ENCODE measurements around the gene RPL29. TPM values are rescaled to one million over a fixed set of nuclear protein-coding genes. Genes with fewer than 3 reads are reported as not detected.
"Not testable (repeated sequence)": the region's sequence is repeated elsewhere in the genome, so short reads cannot be mapped to it uniquely, and the experiment has no call there.

RPL29 gene
- 1,368 and 1,889 TPM in 2 replicates for polyA plus RNA-seq (2011; rRNA removed)
- 722 and 958 TPM in 2 replicates for polyA minus RNA-seq (2011; rRNA and poly(A)+ RNA removed)

DNA sequence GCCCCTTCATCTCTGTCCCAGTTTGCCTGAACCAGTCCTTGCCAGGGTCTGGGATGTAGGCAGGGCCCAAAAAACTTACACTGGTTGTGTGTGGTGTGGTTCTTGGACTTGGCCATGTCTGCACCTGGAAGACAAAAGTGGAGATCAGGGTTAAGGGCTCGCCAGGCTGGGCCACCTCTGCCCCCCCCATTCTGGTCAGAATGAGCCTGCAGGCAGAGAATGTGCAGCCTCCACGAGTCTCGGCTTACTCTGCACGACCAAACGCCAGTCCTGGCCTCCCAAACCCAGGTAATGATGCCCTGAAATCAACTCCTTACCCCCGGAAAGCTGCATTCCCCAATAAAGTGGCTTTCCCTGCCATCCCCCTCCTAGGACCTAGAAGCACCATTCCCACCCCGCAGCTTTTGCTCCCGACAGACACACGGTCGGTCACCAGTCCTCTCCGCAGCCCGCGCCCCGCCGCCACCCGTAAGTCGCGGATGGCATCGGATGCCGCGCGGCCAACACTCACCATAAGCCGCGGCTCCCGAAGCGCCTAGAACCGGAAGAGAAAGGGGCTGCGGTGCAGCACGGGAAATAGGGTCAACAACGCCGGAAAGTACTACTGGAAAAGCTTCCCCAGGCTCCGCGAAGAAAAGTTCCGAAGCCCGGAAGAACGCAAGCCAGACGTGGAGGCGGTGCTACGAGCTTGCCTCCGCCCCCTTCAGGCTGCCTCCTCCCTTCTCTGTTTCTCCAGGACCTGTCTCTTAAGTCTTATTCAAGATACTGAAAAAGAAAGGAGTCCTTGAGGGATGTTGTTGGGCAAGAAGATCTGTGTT is at the start of gene RPL29:
RPL29 (minus strand) TSS at position 550 of the 818 bp plus-strand sequence; CDS start at position 116, 434 bp downstream.
- CTCF ChIA-PET: interaction anchor here (0.7 to 1.8 kb wide), 9 partner anchors 9 to 175 kb away, joined by 3 to 6 read pairs (median 3); partner anchors contain the start of genes ABHD14B, PARP3 and RRP9
- Histone ChIP-seq H3K27me3 (ENCODE audit: control insufficient read depth, insufficient read depth, low read length) (peaks cover 6% of the 10 kb centered on the region), H3K9me3 (ENCODE audit: control insufficient read depth, insufficient read depth, low read length) (no peaks in the 10 kb centered on the region; the same call in 1 of the 2 replicates), H3K4me3 (ENCODE audit: low read depth, low read length) (peak within 1 kb of the TSS; percentile 76), H3K27ac (ENCODE audit: low read depth, low read length) (peak within 1 kb of the TSS; percentile 88)
- peak; percentile 88 for DNase-seq (ENCODE audit: low read depth, low spot score)
- TF ChIP-seq, protein P1, sequence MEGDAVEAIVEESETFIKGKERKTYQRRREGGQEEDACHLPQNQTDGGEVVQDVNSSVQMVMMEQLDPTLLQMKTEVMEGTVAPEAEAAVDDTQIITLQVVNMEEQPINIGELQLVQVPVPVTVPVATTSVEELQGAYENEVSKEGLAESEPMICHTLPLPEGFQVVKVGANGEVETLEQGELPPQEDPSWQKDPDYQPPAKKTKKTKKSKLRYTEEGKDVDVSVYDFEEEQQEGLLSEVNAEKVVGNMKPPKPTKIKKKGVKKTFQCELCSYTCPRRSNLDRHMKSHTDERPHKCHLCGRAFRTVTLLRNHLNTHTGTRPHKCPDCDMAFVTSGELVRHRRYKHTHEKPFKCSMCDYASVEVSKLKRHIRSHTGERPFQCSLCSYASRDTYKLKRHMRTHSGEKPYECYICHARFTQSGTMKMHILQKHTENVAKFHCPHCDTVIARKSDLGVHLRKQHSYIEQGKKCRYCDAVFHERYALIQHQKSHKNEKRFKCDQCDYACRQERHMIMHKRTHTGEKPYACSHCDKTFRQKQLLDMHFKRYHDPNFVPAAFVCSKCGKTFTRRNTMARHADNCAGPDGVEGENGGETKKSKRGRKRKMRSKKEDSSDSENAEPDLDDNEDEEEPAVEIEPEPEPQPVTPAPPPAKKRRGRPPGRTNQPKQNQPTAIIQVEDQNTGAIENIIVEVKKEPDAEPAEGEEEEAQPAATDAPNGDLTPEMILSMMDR (IDR thresholded peaks at IDR 0.05; ENCODE audit: low read depth, low read length): no peak
- POLR2A ChIA-PET: interaction anchor here (0.6 to 2.4 kb wide), 23 partner anchors 8 to 160 kb away, joined by 3 to 29 read pairs (median 4); partner anchors contain the start of genes ABHD14B, ACY1, DUSP7 and PCBP4

DNA sequence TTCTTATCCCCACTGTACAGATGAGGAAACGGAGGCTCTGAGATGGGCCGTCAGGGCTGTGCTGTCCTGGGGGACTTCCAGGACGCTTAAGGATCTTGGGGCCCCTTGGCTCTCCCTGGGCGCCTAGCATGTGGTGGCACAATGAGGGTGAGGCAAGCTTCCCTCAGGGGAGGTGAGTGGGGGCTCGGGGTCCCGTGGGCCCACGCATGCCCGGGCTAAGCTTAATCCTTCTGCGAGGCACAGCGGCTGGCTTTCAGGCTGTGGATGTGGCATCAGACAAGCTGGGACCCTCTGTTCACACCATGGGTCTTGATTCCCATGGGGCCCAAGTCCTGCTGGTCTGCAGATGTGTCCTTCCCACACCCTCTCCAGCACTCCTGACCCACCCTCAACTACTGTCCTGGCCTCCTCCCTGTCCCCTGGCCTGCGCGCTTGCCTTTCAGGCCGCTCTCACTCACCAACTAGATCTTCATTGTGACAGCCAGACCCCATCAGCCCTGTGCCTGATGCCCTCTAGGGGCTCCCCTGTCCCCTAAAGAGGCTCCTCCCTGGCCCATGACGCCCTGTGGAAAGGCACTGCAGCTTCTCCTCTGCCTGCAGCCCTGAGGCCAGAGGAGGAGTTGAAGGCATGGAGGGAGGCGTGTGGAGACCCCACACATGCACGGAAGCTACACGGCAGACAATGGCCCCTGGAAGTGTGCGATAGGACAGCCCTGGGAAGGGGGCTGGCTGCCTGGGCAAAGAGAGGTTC is 49.3 kb upstream of the RPL29 start:
- H3K27me3 ChIP-seq (ENCODE audit: control insufficient read depth, insufficient read depth, low read length): no peaks in the 10 kb centered on the region
- ChIA-PET POLR2A (interaction anchor here (0.6 kb wide), 1 partner anchor 100 kb away, joined by 3 read pairs; no protein-coding TSS in a partner anchor), CTCF (no interaction called here)
- no peak overlapping the region for H3K27ac ChIP-seq (ENCODE audit: low read depth, low read length)
- TF ChIP-seq, protein P1 (IDR thresholded peaks at IDR 0.05; ENCODE audit: low read depth, low read length): no peak
- H3K9me3 ChIP-seq (ENCODE audit: control insufficient read depth, insufficient read depth, low read length): no peaks in the 10 kb centered on the region
- DNase-seq (ENCODE audit: low read depth, low spot score): no peak
- H3K4me3 ChIP-seq (ENCODE audit: low read depth, low read length): no peak overlapping the region

DNA sequence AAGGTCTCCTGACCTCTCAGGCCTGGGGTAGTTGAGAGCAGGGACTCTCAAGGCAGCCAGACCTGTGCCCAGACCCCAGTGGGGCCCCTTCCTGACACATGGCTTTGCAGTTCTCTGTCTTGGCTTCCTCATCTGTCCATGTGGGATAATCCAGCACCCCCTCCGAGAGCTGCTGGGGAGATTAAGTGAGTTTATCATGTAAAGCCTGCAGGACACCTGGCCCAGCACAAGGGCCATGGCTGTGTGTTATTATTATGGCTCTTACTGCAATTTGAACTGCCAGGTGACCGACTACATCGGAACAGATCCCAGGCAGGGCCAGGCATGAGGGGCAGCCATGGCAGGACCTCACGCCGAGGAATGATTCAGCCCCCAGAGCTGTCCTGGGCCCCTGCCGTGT is 48.1 kb upstream of the RPL29 start:
- POLR2A ChIA-PET: no interaction called here
- Histone ChIP-seq H3K27me3 (ENCODE audit: control insufficient read depth, insufficient read depth, low read length) (no peaks in the 10 kb centered on the region), H3K9me3 (ENCODE audit: control insufficient read depth, insufficient read depth, low read length) (no peaks in the 10 kb centered on the region), H3K27ac (ENCODE audit: low read depth, low read length) (no peak overlapping the region), H3K4me3 (ENCODE audit: low read depth, low read length) (no peak overlapping the region)
- CTCF ChIA-PET: no interaction called here
- TF ChIP-seq, protein P1 (IDR thresholded peaks at IDR 0.05; ENCODE audit: low read depth, low read length): no peak
- no peak for DNase-seq (ENCODE audit: low read depth, low spot score)

DNA sequence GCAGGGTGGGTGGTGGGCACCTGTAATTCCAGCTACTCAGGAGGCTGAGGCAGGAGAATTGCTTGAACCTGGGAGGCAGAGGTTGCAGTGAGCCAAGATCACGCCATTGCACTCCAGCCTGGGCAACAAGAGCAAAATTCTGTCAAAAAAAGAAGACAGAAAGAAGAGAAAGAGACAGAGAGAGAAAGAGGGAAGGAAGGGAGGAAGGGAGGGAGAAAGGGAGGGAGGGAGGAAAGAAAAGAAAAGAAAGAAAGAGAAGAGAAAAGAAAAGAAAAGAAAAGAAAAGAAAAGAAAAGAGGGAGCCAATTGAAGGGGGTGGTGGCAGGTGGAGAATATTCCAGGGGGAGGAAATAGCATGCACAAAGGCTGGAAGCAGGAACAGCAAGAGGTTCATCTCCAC is 47.3 kb upstream of the RPL29 start:
- H3K27ac ChIP-seq (ENCODE audit: low read depth, low read length); H3K9me3 ChIP-seq (ENCODE audit: control insufficient read depth, insufficient read depth, low read length); H3K27me3 ChIP-seq (ENCODE audit: control insufficient read depth, insufficient read depth, low read length); POLR2A ChIA-PET; H3K4me3 ChIP-seq (ENCODE audit: low read depth, low read length); CTCF ChIA-PET; DNase-seq (ENCODE audit: low read depth, low spot score): not testable (repeated sequence)

DNA sequence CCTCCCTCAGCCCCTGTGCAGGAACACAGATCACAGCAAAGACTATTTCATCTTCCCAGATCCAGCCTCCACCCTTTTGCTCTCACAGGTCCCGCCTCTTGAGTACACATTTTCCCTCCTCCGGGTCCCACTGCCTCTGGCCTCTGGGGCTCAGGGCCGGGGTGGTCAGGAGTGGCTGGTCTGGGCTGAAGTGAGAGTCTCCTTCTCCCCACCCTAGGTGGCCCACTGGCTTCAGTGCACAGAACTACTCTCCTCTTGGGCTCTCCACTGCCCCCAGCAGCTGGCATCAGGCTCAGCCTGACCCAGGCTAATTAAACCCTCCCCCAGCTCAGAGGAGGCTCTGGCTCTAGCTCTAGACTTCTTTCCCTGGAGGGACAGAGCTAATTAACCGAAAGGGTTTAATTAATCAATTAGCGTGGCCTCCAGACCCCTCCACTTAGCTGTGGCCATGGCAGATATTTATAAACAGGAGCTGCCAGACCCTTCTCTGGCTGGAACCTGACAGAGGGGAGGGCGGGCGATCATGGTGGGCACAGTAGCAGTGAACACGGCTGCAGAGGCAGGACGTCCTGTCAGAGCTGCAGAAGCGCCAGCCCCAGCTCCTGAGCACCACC is 45.5 kb upstream of the RPL29 start:
- Histone ChIP-seq H3K4me3 (ENCODE audit: low read depth, low read length) (no peak overlapping the region), H3K27ac (ENCODE audit: low read depth, low read length) (no peak overlapping the region), H3K27me3 (ENCODE audit: control insufficient read depth, insufficient read depth, low read length) (no peaks in the 10 kb centered on the region), H3K9me3 (ENCODE audit: control insufficient read depth, insufficient read depth, low read length) (no peaks in the 10 kb centered on the region)
- TF ChIP-seq, protein P1 (IDR thresholded peaks at IDR 0.05; ENCODE audit: low read depth, low read length): peak; percentile 44; the same call in 1 of the 2 replicates
- CTCF ChIA-PET: interaction anchor here (1.2 to 1.3 kb wide), 3 partner anchors 26 to 40 kb away, joined by 3 to 5 read pairs (median 4); no protein-coding TSS in a partner anchor
- POLR2A ChIA-PET: no interaction called here
- no peak for DNase-seq (ENCODE audit: low read depth, low spot score)

All from AG04450 (cell line).